ENCODE results near the gene CRYGS.
"Not testable (repeated sequence)": the region's sequence is repeated elsewhere in the genome, so short reads cannot be mapped to it uniquely, and the experiment has no call there.

The CRYGS gene

DNA sequence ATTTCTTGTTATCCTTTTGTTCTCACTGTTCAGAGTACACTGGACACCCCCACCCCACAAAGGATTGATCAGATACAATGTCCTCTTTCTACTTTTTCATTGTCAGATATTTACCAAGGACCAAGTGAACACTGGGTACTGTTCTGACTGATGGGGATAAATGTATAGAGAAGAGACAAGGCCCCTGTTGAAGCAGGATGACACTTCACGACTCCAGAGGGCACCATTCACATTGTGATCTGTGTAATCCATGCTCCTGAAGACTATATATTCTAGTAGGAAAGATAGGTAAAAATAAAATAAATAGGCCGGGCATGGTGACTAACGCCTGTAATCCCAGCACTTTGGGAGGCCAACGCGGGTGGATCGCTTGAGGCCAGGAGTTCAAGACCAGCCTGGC is 7.2 kb upstream of the CRYGS start:
- DNase-seq, result no peak

- no peak for DNase-seq
Observed at GRCh38 chr3:186549497-186549896, 5.3 kb upstream of the CRYGS start.

- peak; percentile 40 for DNase-seq
Observed at GRCh38 chr3:186540835-186541226, 3.3 kb downstream of the CRYGS start.

GRCh38 chr3:186540221-186540834 is 3.9 kb downstream of the CRYGS start:
- peak; percentile 79 for DNase-seq

DNA sequence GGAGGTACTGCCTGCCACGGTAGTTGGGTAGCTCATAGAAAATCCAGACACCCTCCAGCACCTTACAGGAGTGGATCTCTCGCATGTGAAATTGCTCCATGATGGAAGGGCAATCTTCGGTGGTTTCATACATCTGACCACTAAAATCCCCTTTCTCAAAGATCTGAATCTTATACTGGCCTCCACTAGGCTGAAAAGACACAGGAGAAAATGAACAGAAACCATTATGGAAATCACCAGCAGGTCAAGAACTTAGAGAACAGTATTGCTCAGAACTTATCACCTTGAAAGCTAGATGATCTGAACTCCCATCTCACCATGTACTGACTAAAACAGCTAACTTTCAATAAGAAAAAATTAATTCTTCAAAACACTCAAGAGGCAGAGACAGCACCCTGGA is 5.4 kb downstream of the CRYGS start:
- no peak for DNase-seq

DNA sequence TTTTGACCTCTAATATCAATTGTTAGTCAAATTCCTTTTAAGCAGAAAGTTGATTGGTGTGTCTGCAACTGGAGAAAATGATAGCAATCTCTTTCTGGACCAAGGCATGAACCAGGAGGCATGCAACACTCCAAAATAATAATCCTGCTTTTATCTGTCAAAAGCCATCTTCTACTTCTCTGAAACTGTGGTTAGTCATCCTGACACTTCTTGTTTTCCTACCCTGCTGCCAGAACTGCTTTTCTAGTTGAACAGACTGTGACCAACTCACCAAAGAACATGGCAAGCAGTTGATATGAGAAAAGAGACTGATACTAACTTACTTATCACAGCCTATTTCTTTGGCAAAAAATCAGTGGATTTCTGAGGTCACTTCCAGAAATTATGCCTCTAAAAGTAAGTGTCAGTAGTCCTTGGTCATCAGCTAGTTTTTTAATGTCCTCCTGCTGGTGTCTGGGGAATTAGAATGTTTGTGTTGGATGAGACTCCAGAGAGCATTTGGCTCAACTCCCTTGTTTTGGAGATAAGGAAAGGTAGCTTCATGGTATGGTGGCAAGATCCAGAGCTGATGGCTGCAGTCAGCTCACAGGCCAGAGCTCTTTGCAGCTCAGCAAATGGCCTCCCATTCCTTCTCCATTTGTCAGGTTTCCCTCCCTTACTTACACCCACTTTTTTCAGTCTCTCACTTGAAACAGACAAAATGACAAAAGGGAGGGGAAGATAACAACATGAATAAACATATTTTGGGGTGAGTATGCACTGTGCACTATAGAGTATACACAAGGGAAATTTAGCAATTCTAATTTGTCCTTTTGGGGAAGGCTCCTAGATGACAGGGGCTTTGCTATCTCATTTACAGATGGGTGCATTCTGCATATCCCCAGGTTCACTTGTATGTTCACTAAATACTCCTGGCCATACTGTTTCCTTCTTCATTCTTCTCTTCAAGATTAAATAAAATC is 7.0 kb downstream of the CRYGS start:
- no peak for DNase-seq

- no peak for DNase-seq
Observed at GRCh38 chr3:186534113-186534669, 10.0 kb downstream of the CRYGS start.

GRCh38 chr3:186532598-186533072 is 11.5 kb downstream of the CRYGS start:
- DNase-seq, result peak; percentile 47

GRCh38 chr3:186531694-186532093 is 12.5 kb downstream of the CRYGS start:
- DNase-seq, result not testable (repeated sequence)

GRCh38 chr3:186530415-186530814 is 13.8 kb downstream of the CRYGS start:
- DNase-seq, result no peak

DNA sequence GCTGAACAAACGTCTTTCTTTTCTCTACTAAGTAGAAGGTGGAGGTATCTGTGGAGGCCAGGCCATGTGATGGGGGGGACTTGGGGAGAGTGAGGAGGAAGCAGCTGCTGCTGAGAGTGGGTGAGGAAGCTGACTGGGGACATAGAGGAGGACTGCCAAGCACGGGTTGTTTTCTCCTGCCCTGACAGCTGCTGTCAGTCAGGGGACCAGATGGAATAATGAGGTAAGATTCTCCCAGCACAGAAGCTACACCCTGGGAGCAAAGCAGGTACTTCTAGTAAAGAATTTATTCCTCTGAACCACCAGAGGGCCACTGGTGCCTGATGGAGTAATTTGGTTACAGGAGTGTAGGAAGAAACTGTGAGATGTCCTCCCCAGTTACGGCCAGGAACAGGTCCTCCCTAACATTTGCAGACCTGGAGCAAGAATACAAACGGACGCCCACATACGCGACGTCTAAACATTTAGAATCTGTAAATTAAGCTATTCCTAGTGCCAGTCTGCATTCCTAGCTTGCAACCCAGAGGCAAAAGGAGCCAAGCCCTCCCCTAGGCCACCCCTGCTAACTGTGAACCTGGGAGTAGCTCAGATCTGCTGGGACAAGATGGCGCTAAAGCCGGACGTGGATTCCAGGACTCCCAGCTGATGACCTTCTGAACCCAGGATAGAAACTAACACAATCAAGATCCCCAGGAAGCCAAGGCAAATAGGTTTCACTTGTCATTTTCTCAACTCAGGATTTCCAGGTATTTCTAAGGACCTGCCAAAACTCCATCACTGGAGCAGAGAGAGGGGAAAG is 14.8 kb downstream of the CRYGS start:
- no peak for DNase-seq

DNA sequence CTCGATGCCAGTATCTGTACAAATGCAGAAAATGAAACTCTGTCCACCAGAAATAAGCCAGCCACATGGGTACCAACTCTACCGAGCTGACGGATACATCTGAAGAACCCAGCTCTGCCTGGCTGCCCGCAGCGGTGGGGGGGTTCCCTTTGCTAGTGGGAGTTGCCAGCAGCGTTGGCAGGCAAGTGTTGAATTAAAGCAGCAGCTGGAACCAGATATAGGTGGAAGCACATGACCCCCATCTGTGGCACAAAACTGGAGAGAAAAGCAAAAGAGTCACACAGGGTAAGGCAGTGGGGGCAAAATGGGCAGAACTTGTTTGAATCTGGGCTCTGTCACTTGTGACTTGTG is 17.9 kb downstream of the CRYGS start:
- no peak for DNase-seq

GRCh38 chr3:186525369-186526255 is 18.6 kb downstream of the CRYGS start:
- DNase-seq, result no peak

DNA sequence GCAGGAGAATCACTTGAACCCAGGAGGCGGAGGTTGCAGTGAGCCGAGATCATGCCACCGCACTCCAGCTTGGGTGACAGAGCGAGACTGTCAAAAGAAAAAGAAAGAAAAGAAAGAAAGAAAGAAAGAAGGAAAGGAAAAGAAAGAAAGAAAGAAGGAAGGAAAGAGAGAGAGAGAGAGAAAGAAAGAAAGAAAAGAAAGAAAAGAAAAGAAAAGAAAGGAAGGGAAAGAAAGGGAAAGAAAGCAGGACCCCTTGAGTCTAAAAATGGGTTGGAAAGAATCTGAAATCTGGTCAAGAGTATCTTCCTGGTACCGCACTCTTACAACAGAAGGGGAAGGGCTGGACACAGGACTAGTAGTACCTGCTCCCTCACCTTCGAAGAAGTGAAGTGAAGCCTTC is 19.6 kb downstream of the CRYGS start:
- DNase-seq, result no peak

DNA sequence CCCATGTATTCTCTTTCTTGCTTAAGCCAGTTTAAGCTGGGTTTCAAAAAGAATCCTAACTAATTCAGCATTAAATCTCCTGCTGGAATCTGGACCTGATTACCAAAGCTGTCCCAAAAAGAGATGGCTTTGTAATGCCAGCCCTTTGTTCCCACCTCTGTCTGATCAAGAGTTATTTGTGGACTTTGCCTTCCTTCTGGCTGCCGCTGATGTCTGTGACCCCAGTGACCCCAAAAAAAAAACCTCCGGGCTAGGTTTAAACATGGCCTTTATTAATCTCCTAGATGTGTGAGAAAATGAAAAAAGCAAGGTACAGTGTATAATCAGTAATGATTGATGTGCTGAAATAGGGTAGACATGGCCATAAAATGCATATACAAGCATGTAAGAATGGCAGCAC is 20.7 kb downstream of the CRYGS start:
- no peak for DNase-seq

DNA sequence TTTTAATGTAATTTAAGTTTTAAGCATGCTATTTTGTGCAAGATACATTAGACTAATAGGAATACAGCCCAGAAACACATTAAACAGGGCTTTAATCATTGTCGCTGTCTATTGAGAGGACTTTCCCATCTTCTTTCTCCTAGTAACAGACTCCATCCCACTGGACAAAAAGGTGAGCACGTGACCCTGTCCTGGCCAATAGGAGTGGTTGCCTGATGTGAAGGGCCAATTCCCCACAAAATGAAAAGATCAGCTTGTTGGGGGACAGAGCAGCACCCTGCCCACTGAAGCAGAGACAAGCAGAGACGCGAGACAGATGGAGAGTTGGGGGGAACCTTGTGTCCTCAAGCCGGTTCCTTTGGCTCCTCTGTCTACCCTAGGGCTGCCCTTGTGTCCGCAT is 21.2 kb downstream of the CRYGS start:
- no peak for DNase-seq

- no peak for DNase-seq
Observed at GRCh38 chr3:186520957-186521842, 23.0 kb downstream of the CRYGS start.

GRCh38 chr3:186520431-186520830 is 23.7 kb downstream of the CRYGS start:
- DNase-seq, result no peak

GRCh38 chr3:186519021-186519658 is 25.0 kb downstream of the CRYGS start:
- no peak for DNase-seq

DNA sequence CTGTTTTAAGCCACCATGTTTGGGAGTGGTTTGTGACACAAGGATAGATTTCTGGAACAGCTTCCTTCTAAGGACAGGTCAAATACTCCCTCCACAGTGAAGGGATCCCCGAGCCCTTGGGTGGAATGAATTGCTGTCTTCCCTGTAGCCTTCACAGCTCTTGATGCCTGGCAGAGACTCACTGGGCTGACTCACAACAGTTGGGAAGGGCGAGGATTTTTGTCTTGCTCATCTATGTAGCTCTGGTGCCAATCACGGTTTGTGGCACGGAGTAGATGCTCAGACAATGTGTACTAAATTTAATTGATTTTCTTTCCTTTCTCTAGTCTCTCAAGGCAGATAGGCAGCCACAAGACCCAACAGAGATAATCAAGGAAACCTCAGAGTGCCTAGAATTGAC is 27.0 kb downstream of the CRYGS start:
- DNase-seq, result no peak

- DNase-seq, result no peak
Observed at GRCh38 chr3:186516646-186517045, 27.5 kb downstream of the CRYGS start.
